ENCODE measurements around the gene CHRM1. TPM values are rescaled to one million over a fixed set of nuclear protein-coding genes. Genes with fewer than 3 reads are reported as not detected.
"Not testable (repeated sequence)": the region's sequence is repeated elsewhere in the genome, so short reads cannot be mapped to it uniquely, and the experiment has no call there.

Gene CHRM1
- polyA plus RNA-seq, 3 donors, result not detected

GRCh38 chr11:62953811-62954210 is 32.6 kb upstream of the CHRM1 start:
- 97% methylated on average over 4 of the region's 4 CpGs for WGBS (ENCODE audit: insufficient coverage)
- H3K9me3 Mint-ChIP-seq, result no peaks in the 10 kb centered on the region

DNA sequence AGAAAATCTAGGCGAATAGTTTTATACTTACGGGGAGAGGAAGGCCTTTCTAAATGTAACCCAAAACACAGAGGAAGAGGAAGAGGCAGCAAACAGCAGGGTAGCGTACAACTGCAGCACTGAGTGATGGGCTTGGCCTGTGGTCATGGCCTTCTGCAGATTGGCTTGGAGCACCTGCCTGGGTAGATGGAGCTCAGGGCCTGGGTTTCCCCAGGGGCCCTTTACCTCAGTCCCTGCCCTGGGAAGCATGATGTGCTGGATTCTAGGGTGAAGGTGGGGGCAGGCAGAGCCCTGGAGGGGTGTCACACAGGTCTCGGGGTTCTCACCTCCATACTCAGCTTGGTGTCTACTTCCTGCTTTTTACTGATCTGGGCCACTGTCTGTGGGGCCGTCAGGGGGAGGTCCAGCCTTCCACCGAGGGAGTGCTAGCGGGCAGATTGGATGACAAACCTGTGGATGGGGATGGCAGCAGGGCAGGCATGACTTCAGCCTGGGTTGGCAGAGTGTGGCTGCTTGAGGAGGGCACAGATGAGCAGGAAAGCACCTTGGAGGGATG is 27.7 kb upstream of the CHRM1 start:
- Histone ChIP-seq H3K27ac (ENCODE audit: low read depth in 1 of 2, low read length in 2 of 2) (no peak overlapping the region), H3K9ac (ENCODE audit: insufficient read depth, low read length, poor library complexity, severe bottlenecking) (no peak overlapping the region), H4K20me1 (ENCODE audit: insufficient read depth, low read length) (no peaks in the 10 kb centered on the region), H2AFZ (ENCODE audit: insufficient read depth, low read depth, low read length, poor library complexity, severe bottlenecking) (no peak overlapping the region), H3K27me3 (ENCODE audit: control insufficient read depth in 2 of 2, insufficient read depth in 2 of 2, low read length in 2 of 2) (peaks cover 0 to 2% of the 10 kb centered on the region in 2 donors), H3K4me2 (replicated peaks; ENCODE audit: extremely low read depth, low read length, poor library complexity, severe bottlenecking) (no peak overlapping the region), H3K9me3 (replicated peaks in 1 of 2; ENCODE audit: control insufficient read depth in 1 of 2, insufficient read depth in 1 of 2, low read length in 2 of 2) (no peaks in the 10 kb centered on the region), H3K36me3 (replicated peaks in 1 of 2; ENCODE audit: control insufficient read depth in 1 of 2, insufficient read depth in 2 of 2, low read length in 2 of 2) (no peaks in the 10 kb centered on the region), H3K4me1 (ENCODE audit: control insufficient read depth in 1 of 2, insufficient read depth in 2 of 2, low read length in 2 of 2) (no peaks in the 10 kb centered on the region), H3K79me2 (ENCODE audit: insufficient read depth, low read length) (no peaks in the 10 kb centered on the region), H3K4me3 (replicated peaks in 1 of 3; ENCODE audit: low read depth in 2 of 3, low read length in 3 of 3) (no peak overlapping the region)
- no peak for TF ChIP-seq CTCF (IDR thresholded peaks at IDR 0.05)
- Mint-ChIP-seq H3K27ac (peak overlapping the region in 1 of 7 donors; percentile 12), H3K4me1 (no peaks in the 10 kb centered on the region), H3K27me3 (ENCODE audit: low read depth in 3 of 3) (peaks cover 13 to 28% (median 19%) of the 10 kb centered on the region in 3 donors), H3K9me3 (peaks cover 0 to 9% (median 1%) of the 10 kb centered on the region in 7 donors), H3K4me3 (peak overlapping the region in 1 of 2 donors; percentile 12), H3K36me3 (no peaks in the 10 kb centered on the region)
- no peak for DNase-seq
- WGBS (ENCODE audit: insufficient coverage), result 93% methylated on average over 4 of the region's 7 CpGs
- intact Hi-C loops (cut with micrococcal nuclease), result no loop called here

More at GRCh38 chr11:62953811-62954210, 32.6 kb upstream of the CHRM1 start:
- Histone ChIP-seq H3K9me3 (replicated peaks in 1 of 2; ENCODE audit: control insufficient read depth in 1 of 2, insufficient read depth in 1 of 2, low read length in 2 of 2) (no peaks in the 10 kb centered on the region), H3K27ac (ENCODE audit: low read depth in 1 of 2, low read length in 2 of 2) (no peak overlapping the region), H3K4me1 (ENCODE audit: control insufficient read depth in 1 of 2, insufficient read depth in 2 of 2, low read length in 2 of 2) (no peaks in the 10 kb centered on the region), H3K4me3 (replicated peaks in 1 of 3; ENCODE audit: low read depth in 2 of 3, low read length in 3 of 3) (no peak overlapping the region), H3K36me3 (replicated peaks in 1 of 2; ENCODE audit: control insufficient read depth in 1 of 2, insufficient read depth in 2 of 2, low read length in 2 of 2) (no peaks in the 10 kb centered on the region), H2AFZ (ENCODE audit: insufficient read depth, low read depth, low read length, poor library complexity, severe bottlenecking) (no peak overlapping the region), H3K9ac (ENCODE audit: insufficient read depth, low read length, poor library complexity, severe bottlenecking) (no peak overlapping the region), H3K4me2 (replicated peaks; ENCODE audit: extremely low read depth, low read length, poor library complexity, severe bottlenecking) (no peak overlapping the region), H3K79me2 (ENCODE audit: insufficient read depth, low read length) (no peaks in the 10 kb centered on the region), H4K20me1 (ENCODE audit: insufficient read depth, low read length) (no peaks in the 10 kb centered on the region), H3K27me3 (ENCODE audit: control insufficient read depth in 2 of 2, insufficient read depth in 2 of 2, low read length in 2 of 2) (no peaks in the 10 kb centered on the region)
- no peak overlapping the region for H3K4me3 Mint-ChIP-seq
- H3K27ac Mint-ChIP-seq, result no peak overlapping the region
- no peaks in the 10 kb centered on the region for H3K36me3 Mint-ChIP-seq
- peaks cover 12 to 26% (median 17%) of the 10 kb centered on the region in 3 donors for H3K27me3 Mint-ChIP-seq (ENCODE audit: low read depth in 3 of 3)
- no peak for DNase-seq
- no peak for TF ChIP-seq CTCF (IDR thresholded peaks at IDR 0.05)
- intact Hi-C loops (cut with micrococcal nuclease), result no loop called here
- peaks cover 5% of the 10 kb centered on the region for H3K4me1 Mint-ChIP-seq

DNA sequence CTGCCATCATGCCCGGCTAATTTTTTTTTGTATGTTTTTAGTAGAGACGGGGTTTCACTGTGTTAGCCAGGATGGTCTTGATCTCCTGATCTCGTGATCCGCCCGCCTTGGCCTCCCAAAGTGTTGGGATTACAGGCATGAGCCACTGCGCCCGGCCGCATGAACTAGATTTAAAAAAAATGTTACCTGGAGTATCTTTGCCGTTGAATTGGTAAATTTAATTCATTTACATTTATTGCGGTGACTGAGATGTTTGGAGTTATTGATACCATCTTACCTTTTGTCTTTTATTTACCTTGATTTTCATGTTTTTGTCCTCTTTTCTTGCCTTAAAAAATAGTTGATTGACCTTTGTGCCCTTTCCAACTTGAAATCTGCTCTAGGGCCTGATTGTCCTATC is 24.4 kb upstream of the CHRM1 start:
- intact Hi-C loops (cut with micrococcal nuclease); H3K27ac Mint-ChIP-seq: not testable (repeated sequence)
- H3K27me3 Mint-ChIP-seq (ENCODE audit: low read depth in 3 of 3), result peaks cover 15 to 35% (median 19%) of the 10 kb centered on the region in 3 donors

More for the DNA sequence above, 24.4 kb upstream of the CHRM1 start:
- not testable (repeated sequence) for H3K9me3 Mint-ChIP-seq; H3K27me3 ChIP-seq (ENCODE audit: control insufficient read depth in 2 of 2, insufficient read depth in 2 of 2, low read length in 2 of 2); H3K36me3 ChIP-seq (replicated peaks in 1 of 2; ENCODE audit: control insufficient read depth in 1 of 2, insufficient read depth in 2 of 2, low read length in 2 of 2); H3K4me1 Mint-ChIP-seq; H3K9me3 ChIP-seq (replicated peaks in 1 of 2; ENCODE audit: control insufficient read depth in 1 of 2, insufficient read depth in 1 of 2, low read length in 2 of 2); H3K79me2 ChIP-seq (ENCODE audit: insufficient read depth, low read length); H4K20me1 ChIP-seq (ENCODE audit: insufficient read depth, low read length); H2AFZ ChIP-seq (ENCODE audit: insufficient read depth, low read depth, low read length, poor library complexity, severe bottlenecking); H3K4me3 ChIP-seq (replicated peaks in 1 of 3; ENCODE audit: low read depth in 2 of 3, low read length in 3 of 3); H3K4me1 ChIP-seq (ENCODE audit: control insufficient read depth in 1 of 2, insufficient read depth in 2 of 2, low read length in 2 of 2); H3K9ac ChIP-seq (ENCODE audit: insufficient read depth, low read length, poor library complexity, severe bottlenecking); H3K27ac ChIP-seq (ENCODE audit: low read depth in 1 of 2, low read length in 2 of 2); H3K4me3 Mint-ChIP-seq; DNase-seq; H3K4me2 ChIP-seq (replicated peaks; ENCODE audit: extremely low read depth, low read length, poor library complexity, severe bottlenecking); H3K36me3 Mint-ChIP-seq
- no CpG with 5 or more reads among the region's 10 CpGs for WGBS (ENCODE audit: insufficient coverage)

Measured in CD14-positive monocyte (primary cell).